IMR-90 (cell line): ENCODE measurements around the gene KIF12.

Experiments
- BHLHE40 ChIP-seq: fragments of 150-350 bp; IDR thresholded peaks from 2 replicates; pipeline ENCODE4 v1.6.1; 2016; ENCODE audit warnings: mild to moderate bottlenecking, low read depth, low read length
- FOS ChIP-seq: fragments of 150-350 bp; IDR thresholded peaks from 2 replicates; pipeline ENCODE4 v1.6.1; 2016; ENCODE audit warnings: low read depth, low read length
- POLR2A ChIP-seq: IDR thresholded peaks from 2 replicates; pipeline ENCODE4 v1.6.1; 2012; ENCODE audit warnings: mild to moderate bottlenecking, low read depth, low read length

- no peak for TF ChIP-seq BHLHE40
- no peak for TF ChIP-seq POLR2A
- no peak for TF ChIP-seq FOS
Observed at GRCh38 chr9:114096866-114097612, 2.1 kb downstream of the KIF12 start.
